Measurements from ENCODE around the gene NOS2. TPM values are rescaled to one million over a fixed set of nuclear protein-coding genes. Genes with fewer than 3 reads are reported as not detected.

The NOS2 gene
- polyA plus RNA-seq, 1 donor: 1.3 TPM

DNA sequence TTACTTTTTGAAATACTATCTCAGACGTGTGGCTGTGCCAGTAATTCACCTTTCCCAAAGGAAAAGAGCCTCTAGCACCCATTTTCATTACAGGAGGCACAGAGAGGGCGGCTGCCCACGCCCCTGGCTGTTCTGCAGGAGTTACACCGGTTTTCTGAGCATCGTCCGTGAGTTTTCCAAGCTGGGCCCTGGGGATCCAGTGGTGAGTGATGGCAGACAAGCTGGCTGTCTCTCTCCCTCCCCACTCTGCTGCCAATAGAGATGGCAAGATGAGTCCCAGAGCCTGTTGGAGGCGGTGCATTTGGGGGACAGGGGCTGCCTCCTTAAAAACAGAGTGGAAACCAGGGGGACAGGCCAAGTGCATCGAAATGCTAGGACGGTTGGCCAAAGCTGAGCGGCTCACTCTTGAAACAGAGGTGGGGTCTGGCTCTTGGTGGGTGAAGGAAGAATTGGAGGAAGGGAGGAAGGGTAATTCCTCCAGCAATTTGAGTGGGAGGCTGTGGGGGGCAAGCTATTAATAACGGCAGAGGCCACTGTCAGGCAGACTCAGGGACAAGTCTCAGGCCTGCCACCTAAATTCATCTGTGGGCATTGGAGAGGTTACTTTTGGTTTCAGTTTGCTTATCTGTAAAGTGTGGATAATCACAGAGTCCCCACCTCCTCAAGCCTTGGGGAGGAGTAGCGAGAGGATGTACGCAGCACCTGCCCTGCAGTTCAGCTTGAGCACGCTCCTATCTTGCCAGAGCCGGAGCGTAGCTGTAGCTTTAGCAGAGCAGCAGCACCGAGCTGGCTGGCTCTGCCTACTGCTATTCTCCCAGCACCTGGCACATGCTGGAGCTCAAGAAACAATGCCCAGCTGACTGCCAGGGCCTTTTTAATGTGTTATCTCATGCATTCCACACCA is 7.5 kb upstream of the NOS2 start:
- no peaks in the 10 kb centered on the region for H3K9me3 ChIP-seq (ENCODE audit: control insufficient read depth, low read depth, low read length)
- H3K4me3 ChIP-seq (ENCODE audit: low read length): no peak overlapping the region
- peaks cover 63% of the 10 kb centered on the region for H3K4me1 ChIP-seq (ENCODE audit: control insufficient read depth, insufficient read depth, low read length)
- peak; percentile 86 to 92 for DNase-seq
- no peaks in the 10 kb centered on the region for H3K36me3 ChIP-seq (ENCODE audit: control insufficient read depth, insufficient read depth, low read length)
- no peaks in the 10 kb centered on the region for H3K27me3 ChIP-seq (ENCODE audit: control insufficient read depth, insufficient read depth, low read length)
- peak overlapping the region; percentile 65 for H3K27ac ChIP-seq (ENCODE audit: low read length)
- WGBS (ENCODE audit: insufficient coverage, low lambda C conversion rate): 80% methylated on average over 1 of the region's 17 CpGs

DNA sequence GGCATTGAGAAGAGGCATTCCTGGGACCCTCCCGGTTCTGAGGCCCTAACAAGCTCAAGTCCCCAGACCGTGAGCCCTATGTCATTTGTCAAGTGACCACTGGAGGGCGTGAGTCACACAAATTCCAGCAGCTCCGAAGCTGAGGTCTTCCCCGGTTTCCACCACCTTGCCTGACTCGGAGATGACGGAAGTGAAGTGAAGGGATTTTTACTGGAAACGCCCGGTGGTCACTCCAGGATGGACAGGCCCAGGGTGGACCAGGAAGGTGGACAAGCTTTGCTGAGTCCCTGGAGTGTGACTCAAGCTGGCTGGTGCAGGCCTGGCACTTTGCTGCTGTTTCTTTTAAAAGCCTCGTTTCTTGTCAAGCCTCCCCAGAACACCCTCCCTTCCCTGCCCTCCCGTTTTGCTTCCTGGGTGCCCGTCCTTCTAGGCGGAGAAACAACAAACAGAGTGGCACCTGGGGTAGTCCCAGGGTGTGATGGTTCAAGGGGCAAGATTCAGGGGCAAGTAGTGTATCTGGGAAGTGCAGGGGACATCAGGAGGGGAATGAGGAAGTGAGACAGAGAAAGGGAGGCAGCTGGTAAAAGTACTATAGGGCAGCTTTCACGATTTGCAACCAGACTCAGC is 5.3 kb upstream of the NOS2 start:
- Histone ChIP-seq H3K4me1 (ENCODE audit: control insufficient read depth, insufficient read depth, low read length) (peaks cover 54% of the 10 kb centered on the region), H3K4me3 (ENCODE audit: low read length) (peak overlapping the region; percentile 21), H3K9me3 (ENCODE audit: control insufficient read depth, low read depth, low read length) (no peaks in the 10 kb centered on the region), H3K27ac (ENCODE audit: low read length) (peak overlapping the region; percentile 53), H3K27me3 (ENCODE audit: control insufficient read depth, insufficient read depth, low read length) (no peaks in the 10 kb centered on the region), H3K36me3 (ENCODE audit: control insufficient read depth, insufficient read depth, low read length) (no peaks in the 10 kb centered on the region)
- WGBS (ENCODE audit: insufficient coverage, low lambda C conversion rate): 0% methylated on average over 1 of the region's 14 CpGs
- DNase-seq: peak; percentile 88 to 89

GRCh38 chr17:27804113-27804512 is 3.8 kb upstream of the NOS2 start:
- Histone ChIP-seq H3K27ac (ENCODE audit: low read length) (peak overlapping the region; percentile 17), H3K4me3 (ENCODE audit: low read length) (no peak overlapping the region), H3K9me3 (ENCODE audit: control insufficient read depth, low read depth, low read length) (no peaks in the 10 kb centered on the region), H3K36me3 (ENCODE audit: control insufficient read depth, insufficient read depth, low read length) (no peaks in the 10 kb centered on the region), H3K27me3 (ENCODE audit: control insufficient read depth, insufficient read depth, low read length) (no peaks in the 10 kb centered on the region), H3K4me1 (ENCODE audit: control insufficient read depth, insufficient read depth, low read length) (peaks cover 53% of the 10 kb centered on the region)
- DNase-seq: peak in 1 of 2 donors; percentile 41
- no CpG with 5 or more reads among the region's 10 CpGs for WGBS (ENCODE audit: insufficient coverage, low lambda C conversion rate)

DNA sequence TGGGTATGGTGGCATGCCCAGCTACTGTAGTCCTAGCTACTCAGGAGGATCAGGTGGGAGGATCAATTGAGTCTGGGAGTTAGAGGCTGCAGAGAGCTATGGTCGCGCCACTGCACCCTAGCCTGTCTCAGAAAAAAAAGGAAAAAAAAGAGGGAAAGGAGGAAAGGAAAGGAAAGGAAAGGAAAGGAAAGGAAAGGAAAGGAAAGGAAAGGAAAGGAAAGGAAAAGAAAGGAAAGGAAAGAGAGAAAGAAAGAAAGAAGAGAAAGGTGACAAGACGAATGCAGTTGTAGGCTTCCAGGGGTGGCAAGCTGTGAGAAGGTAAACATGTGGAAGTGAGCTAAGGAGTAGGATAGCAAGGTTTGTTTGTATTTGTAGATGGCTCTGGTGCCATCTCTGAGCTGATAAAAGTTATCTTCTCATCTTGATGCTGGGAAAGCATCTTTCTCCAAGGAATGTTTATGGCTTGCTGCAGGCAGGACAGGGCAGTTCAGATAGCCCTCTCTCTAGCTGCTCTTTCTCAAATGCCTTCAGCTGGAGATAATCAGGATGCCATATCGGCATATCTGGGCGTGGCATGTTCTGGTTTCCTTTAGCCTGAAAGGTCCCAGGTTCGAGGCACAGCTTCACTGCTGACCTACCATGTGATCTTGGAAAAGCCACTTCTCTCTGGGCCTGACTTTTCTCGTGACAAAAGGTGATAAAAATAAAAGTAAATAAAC is 2.8 kb upstream of the NOS2 start:
- Histone ChIP-seq H3K36me3 (ENCODE audit: control insufficient read depth, insufficient read depth, low read length) (no peaks in the 10 kb centered on the region), H3K27ac (ENCODE audit: low read length) (peak overlapping the region; percentile 17), H3K4me1 (ENCODE audit: control insufficient read depth, insufficient read depth, low read length) (peaks cover 44% of the 10 kb centered on the region), H3K4me3 (ENCODE audit: low read length) (no peak overlapping the region), H3K27me3 (ENCODE audit: control insufficient read depth, insufficient read depth, low read length) (no peaks in the 10 kb centered on the region), H3K9me3 (ENCODE audit: control insufficient read depth, low read depth, low read length) (no peaks in the 10 kb centered on the region)
- 81% methylated on average over 4 of the region's 7 CpGs for WGBS (ENCODE audit: insufficient coverage, low lambda C conversion rate)
- peak in 1 of 2 donors; percentile 75 for DNase-seq

DNA sequence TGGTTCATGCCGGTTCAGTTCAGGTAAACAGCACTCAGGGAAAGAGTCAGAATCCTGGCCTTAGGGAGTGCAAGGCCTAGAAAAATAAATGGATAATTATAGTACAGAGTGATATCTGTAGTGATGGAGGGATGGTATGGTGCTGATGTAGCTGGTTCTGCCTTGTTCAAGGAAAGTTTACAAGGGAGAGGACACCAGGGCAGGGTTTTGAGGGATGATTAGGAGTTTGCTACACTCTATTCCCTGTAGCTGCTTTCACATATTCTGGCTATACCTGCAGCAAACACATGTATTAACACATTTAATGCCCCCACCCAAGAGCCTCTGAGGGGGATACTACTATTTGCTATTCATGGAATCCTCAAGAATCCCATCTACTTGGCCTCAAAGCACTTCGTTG is 1.7 kb upstream of the NOS2 start:
- no peak overlapping the region for H3K4me3 ChIP-seq (ENCODE audit: low read length)
- no peak for DNase-seq
- H3K4me1 ChIP-seq (ENCODE audit: control insufficient read depth, insufficient read depth, low read length): peaks cover 48% of the 10 kb centered on the region
- H3K36me3 ChIP-seq (ENCODE audit: control insufficient read depth, insufficient read depth, low read length): no peaks in the 10 kb centered on the region
- H3K27me3 ChIP-seq (ENCODE audit: control insufficient read depth, insufficient read depth, low read length): no peaks in the 10 kb centered on the region
- H3K9me3 ChIP-seq (ENCODE audit: control insufficient read depth, low read depth, low read length): no peaks in the 10 kb centered on the region
- WGBS (ENCODE audit: insufficient coverage, low lambda C conversion rate): no CpG with 5 or more reads among the region's 2 CpGs
- H3K27ac ChIP-seq (ENCODE audit: low read length): no peak overlapping the region

DNA sequence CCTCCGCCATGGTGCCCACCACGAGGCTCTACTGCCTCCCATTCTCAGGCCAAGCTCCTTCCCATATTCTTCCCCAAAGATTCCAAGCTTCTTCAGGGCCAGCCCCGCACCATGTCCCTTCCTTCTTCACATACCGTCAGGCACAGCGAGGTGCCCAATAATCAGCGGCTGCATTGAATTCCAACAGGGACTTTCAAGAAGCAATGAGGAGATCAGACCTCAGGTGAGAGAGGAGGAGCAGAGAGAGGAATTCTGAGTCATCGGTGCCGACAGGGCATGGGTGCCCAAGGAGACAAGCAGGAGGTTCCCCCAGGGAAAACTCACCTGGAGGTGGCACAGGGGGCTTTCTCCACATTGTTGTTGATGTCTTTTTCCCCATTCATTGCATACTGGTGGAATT is 2.0 kb downstream of the NOS2 start:
- WGBS (ENCODE audit: insufficient coverage, low lambda C conversion rate): no CpG with 5 or more reads among the region's 8 CpGs
- no peak overlapping the region for H3K4me3 ChIP-seq (ENCODE audit: low read length)
- peaks cover 46% of the 10 kb centered on the region for H3K4me1 ChIP-seq (ENCODE audit: control insufficient read depth, insufficient read depth, low read length)
- H3K36me3 ChIP-seq (ENCODE audit: control insufficient read depth, insufficient read depth, low read length): no peaks in the 10 kb centered on the region
- no peak overlapping the region for H3K27ac ChIP-seq (ENCODE audit: low read length)
- DNase-seq: peak in 1 of 2 donors; percentile 27
- no peaks in the 10 kb centered on the region for H3K27me3 ChIP-seq (ENCODE audit: control insufficient read depth, insufficient read depth, low read length)
- no peaks in the 10 kb centered on the region for H3K9me3 ChIP-seq (ENCODE audit: control insufficient read depth, low read depth, low read length)

GRCh38 chr17:27797390-27798091 is 2.8 kb downstream of the NOS2 start:
- no peak overlapping the region for H3K4me3 ChIP-seq (ENCODE audit: low read length)
- H3K27ac ChIP-seq (ENCODE audit: low read length): peak overlapping the region; percentile 78
- peaks cover 49% of the 10 kb centered on the region for H3K4me1 ChIP-seq (ENCODE audit: control insufficient read depth, insufficient read depth, low read length)
- peak; percentile 90 to 94 for DNase-seq
- no CpG with 5 or more reads among the region's 9 CpGs for WGBS (ENCODE audit: insufficient coverage, low lambda C conversion rate)
- no peaks in the 10 kb centered on the region for H3K27me3 ChIP-seq (ENCODE audit: control insufficient read depth, insufficient read depth, low read length)
- no peaks in the 10 kb centered on the region for H3K9me3 ChIP-seq (ENCODE audit: control insufficient read depth, low read depth, low read length)
- no peaks in the 10 kb centered on the region for H3K36me3 ChIP-seq (ENCODE audit: control insufficient read depth, insufficient read depth, low read length)

DNA sequence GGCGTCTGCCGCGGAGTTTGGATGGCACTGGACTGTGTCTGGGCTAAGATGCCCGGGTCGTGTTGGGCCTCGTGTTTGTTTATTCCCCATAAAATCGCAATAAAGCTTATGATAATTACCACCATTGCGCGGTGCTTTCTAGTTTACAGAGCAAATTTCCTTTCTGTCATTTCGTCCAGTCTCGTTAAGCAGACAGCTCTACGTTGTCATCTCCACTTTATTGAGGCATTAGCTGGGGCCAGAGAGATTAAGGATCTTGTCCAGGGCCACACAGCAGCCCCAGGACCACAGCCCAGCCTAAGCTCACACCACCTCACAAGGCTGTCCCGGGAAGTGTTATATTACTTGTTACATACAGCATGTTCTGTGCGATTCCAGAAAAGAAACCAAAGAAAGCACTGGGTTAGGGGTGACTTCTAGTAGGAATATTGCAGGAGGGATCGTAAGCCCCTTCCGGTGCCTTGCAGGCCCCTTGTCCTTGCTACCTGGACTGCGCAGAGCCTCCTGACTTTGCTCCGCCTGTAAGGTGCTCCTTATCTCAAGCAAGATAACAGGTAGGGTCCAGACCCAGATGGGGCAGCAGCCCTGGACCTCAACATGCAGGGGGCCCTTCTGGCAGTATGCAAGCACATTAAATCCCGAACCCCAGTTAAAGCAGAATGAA is 6.3 kb downstream of the NOS2 start:
- H3K36me3 ChIP-seq (ENCODE audit: control insufficient read depth, insufficient read depth, low read length): no peaks in the 10 kb centered on the region
- peaks cover 33% of the 10 kb centered on the region for H3K4me1 ChIP-seq (ENCODE audit: control insufficient read depth, insufficient read depth, low read length)
- no peaks in the 10 kb centered on the region for H3K9me3 ChIP-seq (ENCODE audit: control insufficient read depth, low read depth, low read length)
- H3K4me3 ChIP-seq (ENCODE audit: low read length): peak overlapping the region; percentile 20
- no peaks in the 10 kb centered on the region for H3K27me3 ChIP-seq (ENCODE audit: control insufficient read depth, insufficient read depth, low read length)
- peak overlapping the region; percentile 39 for H3K27ac ChIP-seq (ENCODE audit: low read length)
- no CpG with 5 or more reads among the region's 19 CpGs for whole genome bisulfite sequencing (ENCODE audit: insufficient coverage, low lambda C conversion rate)
- peak in 1 of 2 donors; percentile 62 for DNase-seq

- Histone ChIP-seq H3K9me3 (ENCODE audit: control insufficient read depth, low read depth, low read length) (no peaks in the 10 kb centered on the region), H3K27me3 (ENCODE audit: control insufficient read depth, insufficient read depth, low read length) (no peaks in the 10 kb centered on the region), H3K27ac (ENCODE audit: low read length) (peak overlapping the region; percentile 39), H3K4me3 (ENCODE audit: low read length) (peak overlapping the region; percentile 20), H3K36me3 (ENCODE audit: control insufficient read depth, insufficient read depth, low read length) (no peaks in the 10 kb centered on the region), H3K4me1 (ENCODE audit: control insufficient read depth, insufficient read depth, low read length) (peaks cover 33% of the 10 kb centered on the region)
- peak in 1 of 2 donors; percentile 67 for DNase-seq
- WGBS (ENCODE audit: insufficient coverage, low lambda C conversion rate): no CpG with 5 or more reads among the region's 58 CpGs
Observed at GRCh38 chr17:27793168-27793905, 7.0 kb downstream of the NOS2 start.
